NCI-H128 (cell line): Measurements from ENCODE around the gene USP37.

Experiments used
- DNase-seq: peaks from one replicate; lab custom pipeline; 2025; ENCODE audit not compliant: unreplicated experiment; lab: John Stamatoyannopoulos, UW

USP37 gene

DNA sequence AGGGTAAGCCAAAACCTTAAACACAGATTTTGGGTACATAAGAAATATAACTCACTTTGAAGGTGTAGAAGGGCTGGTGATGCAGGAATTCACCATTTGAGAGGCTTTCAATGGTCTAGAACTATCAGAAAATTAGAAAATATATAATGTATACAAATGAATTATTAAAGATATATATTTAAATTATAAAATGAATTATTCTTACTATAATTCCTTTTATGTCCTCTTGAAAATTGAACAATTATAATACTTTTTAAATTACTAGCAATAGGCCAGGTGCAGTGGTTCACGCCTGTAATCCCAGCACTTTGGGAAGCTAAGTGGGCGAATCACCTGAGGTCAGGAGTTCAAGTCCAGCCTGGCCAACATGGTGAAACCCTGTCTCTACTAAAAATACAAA lies 88.6 kb downstream of the USP37 start:
- DNase-seq: no peak

- no peak for DNase-seq
Measured at GRCh38 chr2:218478544-218478943, 89.6 kb downstream of the USP37 start.

GRCh38 chr2:218477247-218477646 lies 90.9 kb downstream of the USP37 start:
- DNase-seq: no peak

DNA sequence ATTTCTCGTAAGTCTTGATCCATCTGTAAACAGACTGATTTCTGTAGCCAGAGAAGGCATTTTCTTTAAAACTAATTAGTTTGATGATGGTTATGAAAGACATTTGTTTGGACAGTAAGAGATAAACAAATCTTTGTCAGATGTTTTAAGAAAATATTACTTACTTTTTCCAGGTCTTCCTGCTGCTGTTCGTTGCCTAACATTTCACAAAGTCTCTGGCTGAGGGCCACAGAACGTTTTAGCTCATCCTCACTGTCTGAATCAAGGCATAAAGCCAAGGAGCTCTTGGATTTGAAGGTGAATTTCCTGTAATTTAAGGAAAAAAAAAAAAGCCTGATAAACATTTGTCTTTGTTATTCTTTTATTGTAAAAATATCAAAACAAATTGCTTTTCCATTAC lies 91.5 kb downstream of the USP37 start:
- no peak for DNase-seq

DNA sequence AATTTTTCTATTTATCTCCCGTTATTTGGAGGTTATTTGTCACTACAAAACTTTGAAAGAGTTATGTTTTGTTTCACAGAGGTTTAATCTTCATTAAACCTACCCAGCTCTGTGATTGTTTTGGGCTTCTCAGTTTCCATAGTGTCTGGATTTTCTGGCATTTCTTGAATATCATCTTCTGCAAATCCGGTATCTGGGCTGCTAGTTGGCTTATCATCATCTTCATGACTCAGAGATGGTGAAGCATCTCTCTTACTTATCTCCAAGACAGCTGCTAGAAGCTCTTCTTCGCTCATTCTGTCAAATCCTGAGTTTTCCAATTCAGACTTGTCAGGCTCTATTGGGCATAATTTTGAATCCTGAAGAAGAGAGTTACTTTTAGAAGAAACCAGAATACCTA lies 93.6 kb downstream of the USP37 start:
- no peak for DNase-seq

DNA sequence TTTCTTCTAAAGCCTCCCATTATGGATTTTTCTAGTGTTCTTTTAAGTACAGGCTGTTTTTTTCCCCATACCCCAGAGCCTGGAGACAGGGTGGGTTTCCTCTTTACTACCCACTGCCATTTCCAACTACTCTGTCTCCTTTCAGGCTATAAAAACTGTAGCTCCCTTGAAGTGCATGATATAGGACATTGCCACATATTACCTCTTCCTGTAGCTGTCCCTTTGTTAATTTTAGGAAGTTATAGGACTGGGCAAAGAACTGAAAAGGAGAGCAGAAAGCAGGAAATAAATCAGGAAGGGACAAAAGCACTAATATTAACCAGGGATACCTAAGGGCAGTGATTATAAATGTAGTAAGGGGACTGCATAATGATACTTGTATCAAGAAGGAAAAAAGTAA lies 95.2 kb downstream of the USP37 start:
- no peak for DNase-seq

- no peak for DNase-seq
Measured at GRCh38 chr2:218471982-218472381, 96.2 kb downstream of the USP37 start.

- DNase-seq: no peak
Measured at GRCh38 chr2:218471036-218471435, 97.1 kb downstream of the USP37 start.

- no peak for DNase-seq
Measured at GRCh38 chr2:218470448-218470847, 97.7 kb downstream of the USP37 start.

DNA sequence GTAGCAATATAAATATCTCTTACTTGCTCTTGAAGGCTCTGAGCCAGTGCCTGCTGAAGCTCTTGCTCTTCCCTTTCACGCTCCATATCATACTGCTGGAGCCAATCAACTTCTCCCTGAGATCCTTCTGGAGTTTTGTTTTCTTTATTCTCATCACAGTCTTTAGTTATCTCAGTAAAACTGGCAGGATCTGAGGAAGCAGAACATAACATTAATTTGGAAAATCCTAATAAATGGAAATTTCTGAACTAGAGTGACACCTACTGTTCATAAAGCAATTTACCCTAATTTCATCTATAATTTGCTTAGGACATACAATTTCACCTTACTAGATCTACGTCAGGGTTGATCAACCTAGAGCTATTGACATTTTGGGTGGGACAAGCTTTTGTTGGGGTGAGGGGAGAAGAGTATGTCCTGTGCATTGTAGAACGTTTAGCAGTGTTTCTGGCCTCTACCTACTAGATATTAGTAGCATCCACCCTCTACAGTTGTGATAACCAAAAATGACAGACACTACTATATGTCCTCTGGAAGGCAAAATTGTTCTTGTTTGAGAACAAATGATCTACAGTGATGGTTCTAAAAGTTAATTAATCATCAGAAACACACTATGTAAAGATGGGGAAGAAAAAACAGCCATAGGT lies 102.0 kb downstream of the USP37 start:
- no peak for DNase-seq

DNA sequence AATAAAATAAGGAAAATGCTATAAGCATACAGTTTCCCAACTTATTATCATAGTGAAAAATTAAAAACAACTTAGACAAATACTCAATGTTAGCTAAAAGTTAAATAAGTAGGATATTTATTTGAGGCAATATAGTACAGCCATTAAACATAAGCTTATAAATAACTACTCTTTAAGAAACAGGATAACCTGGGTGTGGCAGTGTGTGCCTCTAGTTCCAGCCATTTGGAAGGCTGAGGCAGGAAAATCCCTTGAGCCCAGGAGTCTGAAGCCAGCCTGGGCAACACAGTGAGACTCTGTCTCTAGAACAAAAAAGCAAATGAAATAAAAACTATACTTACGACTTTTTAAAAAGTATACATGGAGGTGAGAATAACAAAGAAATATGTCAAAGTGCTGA lies 109.6 kb downstream of the USP37 start:
- no peak for DNase-seq

DNA sequence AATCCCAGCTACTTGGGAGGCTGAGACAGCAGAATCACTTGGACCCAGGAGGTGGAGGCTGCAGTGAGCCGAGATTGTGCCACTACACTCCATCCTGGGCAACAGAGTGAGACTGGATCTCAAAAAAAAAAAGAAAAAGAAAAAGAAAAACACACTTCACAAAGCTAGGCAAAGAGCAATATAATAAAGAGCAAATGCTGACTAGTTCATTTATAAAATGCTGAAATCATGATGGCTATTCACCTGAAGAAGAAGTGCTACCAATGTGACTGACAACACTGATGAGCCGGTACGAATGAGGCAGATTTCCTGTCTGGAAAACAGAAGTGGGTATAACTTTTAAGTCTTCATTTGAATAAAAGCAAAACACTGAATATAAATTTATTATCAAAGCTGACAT lies 111.3 kb downstream of the USP37 start:
- no peak for DNase-seq

DNA sequence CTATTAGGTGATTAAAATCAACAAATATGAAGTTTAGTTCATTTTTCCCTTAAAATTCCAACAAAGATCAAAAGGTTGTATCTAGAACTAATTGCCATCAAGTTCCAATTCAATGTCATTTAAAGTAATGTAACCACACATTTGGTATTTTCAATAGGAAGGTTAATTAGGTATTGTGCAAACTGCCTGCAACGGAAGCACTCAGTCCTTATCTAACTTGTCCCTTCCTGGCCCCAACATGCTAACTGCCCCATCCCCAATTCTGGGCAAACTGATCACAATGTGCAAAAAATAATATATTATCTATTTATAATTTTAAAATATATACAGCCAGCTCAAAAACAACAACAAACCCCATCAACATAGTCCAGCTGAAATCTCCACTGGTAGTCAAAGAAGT lies 116.1 kb downstream of the USP37 start:
- DNase-seq: no peak

DNA sequence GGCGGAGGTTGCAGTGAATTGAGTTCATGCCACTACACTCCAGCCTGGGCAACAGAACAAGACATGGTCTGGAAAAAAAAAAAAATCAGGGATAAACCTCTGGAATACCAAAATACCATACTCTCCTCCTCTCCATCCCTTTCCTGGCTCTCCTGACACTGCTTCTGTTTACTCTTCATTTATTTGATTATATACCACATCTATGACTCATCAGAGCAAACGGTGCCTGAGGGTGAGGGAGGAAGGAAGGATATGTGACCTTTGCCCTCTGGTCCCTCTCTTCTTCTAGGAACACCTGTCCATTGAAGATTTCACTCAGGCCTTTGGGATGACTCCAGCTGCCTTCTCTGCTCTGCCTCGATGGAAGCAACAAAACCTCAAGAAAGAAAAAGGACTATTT lies 119.2 kb downstream of the USP37 start:
- no peak for DNase-seq

DNA sequence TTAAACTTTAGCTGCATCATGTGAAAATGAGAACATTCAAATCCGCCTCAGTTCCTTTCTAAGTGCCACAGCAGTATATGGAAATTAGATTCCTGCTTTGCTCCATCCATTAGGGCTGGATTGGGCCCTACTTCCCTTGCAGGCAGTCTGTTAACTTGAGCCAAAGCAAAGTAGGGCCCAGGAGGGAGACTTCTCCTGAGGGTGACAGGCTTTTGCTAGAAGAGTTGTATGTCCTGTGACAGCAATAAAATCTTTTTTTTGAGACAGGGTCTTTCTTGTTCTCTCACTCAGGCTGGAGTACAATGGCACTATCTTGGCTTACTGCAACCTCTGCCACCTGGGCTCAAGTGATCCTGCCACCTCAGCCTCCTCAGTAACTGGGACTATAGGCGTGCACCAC lies 121.1 kb downstream of the USP37 start:
- no peak for DNase-seq

GRCh38 chr2:218446547-218446946 lies 121.6 kb downstream of the USP37 start:
- no peak for DNase-seq

DNA sequence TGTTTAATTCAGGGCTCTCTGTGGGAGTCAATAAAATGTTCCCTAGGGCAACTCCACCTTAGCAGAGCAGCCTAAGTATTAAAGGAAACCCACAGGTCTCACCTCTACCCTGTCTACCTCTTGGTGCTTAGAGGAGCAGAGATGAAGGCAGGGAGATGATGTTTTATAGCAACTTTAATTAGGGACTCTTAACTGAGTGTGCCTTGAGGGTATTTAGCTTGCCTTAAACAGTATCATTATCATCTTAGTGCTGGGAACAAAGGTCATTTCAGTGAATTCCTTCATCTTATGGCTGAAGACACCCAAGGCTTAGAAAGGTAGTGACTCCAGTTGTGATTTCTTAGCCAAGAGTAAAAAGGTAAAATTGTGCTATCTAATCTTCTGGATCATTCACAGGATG lies 122.5 kb downstream of the USP37 start:
- no peak for DNase-seq

- DNase-seq: no peak
Measured at GRCh38 chr2:218444692-218445357, 123.3 kb downstream of the USP37 start.

DNA sequence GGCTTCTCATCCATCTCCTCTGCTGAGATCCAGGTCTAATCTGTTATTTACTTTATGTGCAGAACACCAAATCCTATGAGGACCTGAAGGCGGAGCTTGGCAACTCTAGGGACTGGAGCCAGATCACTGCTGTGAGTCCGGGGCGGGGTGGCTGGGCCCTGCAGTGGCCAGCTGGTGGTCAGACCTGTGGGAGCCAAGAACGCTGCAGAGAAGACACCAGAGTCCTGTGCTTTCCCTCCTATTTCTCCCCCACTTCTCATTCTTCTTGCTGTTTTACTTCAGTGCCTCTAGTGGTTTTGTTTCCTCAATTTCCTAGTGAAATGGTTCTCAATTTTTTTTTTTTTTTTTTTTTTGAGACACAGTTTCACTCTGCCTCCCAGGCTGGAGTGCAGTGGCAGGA lies 129.6 kb downstream of the USP37 start:
- no peak for DNase-seq

GRCh38 chr2:218437969-218438368 lies 130.2 kb downstream of the USP37 start:
- no peak for DNase-seq

DNA sequence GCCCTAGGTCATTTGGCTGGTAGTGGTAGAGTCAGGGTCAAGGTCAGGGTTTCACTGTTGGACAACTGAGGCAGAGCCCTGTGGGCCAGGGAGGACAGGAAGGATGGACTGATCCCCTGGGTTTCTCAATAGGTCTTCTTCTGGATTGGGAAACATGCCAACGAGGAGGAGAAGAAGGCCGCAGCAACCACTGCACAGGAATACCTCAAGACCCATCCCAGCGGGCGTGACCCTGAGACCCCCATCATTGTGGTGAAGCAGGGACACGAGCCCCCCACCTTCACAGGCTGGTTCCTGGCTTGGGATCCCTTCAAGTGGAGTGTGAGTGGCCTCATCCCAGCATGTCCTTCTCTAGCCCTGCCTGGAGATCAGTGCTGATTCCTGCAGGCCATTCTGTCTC lies 131.2 kb downstream of the USP37 start:
- DNase-seq: no peak

GRCh38 chr2:218435003-218435982 lies 132.9 kb downstream of the USP37 start:
- no peak for DNase-seq
